ENCODE data around the gene RTP3.
A peak's percentile ranks its signal among the peaks of the same experiment; 100 is the strongest.

Gene RTP3

GRCh38 chr3:46469680-46470357 is 28.0 kb upstream of the RTP3 start:
- DNase-seq, result no peak

DNA sequence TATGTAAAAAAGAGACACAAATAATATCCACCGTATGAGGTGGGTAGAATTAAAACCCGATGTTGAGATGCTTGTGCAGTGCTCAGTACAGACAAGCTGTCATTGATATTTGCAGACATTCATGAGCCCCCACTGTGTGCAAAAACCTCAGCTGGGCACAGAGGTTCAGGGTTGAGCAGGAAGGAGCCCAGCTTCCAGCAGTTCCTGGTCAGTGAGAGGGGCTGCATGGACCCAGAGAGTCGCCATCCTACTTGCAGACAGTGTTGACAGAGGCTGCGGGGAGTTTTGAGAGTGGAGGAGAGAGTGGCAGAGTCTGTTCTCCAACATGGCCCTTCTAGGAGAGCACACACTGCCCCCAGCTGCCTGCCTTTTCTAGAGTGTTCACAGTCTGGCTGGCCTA is 26.9 kb upstream of the RTP3 start:
- DNase-seq, result no peak

GRCh38 chr3:46471371-46471914 is 26.3 kb upstream of the RTP3 start:
- no peak for DNase-seq

DNA sequence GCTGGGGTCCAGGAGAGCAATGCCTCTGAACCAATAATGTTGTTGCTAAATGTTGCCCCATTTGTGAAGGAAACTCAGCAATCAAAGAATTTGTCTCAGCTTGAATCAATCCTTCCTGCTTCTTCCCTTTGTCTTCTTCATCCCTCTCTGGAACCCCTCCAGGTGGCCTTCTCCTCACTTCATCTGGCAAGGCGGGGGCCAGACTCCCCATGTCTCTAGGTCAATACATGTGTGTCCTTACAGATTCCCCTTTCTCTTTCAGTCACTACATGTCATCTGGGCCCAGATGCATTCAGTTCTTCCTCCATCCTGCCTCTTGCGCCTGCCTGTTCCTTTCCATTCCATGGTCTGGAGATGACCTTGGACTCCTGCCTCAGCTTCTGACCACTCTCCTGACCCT is 25.0 kb upstream of the RTP3 start:
- DNase-seq, result no peak

DNA sequence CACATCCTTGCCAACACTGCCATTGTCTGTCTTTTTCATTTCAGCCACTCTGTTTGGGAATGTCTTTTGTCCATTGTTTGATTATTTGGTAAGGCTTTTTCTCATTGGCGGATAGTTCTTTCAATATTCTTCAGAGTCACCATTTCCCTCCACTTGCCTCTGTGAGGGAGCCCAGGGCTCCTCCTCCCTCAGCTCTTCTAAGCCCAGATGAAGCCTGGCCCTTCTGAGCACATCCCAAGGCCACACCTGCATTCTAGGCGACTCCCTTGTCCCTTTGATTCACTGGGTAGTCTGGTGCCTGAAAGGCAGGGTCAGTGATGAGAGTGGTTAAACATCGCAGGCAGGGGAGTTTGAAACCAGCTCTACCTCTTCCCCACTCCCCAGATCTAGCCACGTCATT is 20.6 kb upstream of the RTP3 start:
- DNase-seq, result no peak

- no peak for DNase-seq
These were observed 20.0 kb upstream of the RTP3 start for GRCh38 chr3:46477756-46478155.

- DNase-seq, result no peak
These were observed 19.4 kb upstream of the RTP3 start for GRCh38 chr3:46478341-46478740.

GRCh38 chr3:46479021-46479420 is 18.8 kb upstream of the RTP3 start:
- no peak for DNase-seq

- no peak for DNase-seq
These were observed 18.1 kb upstream of the RTP3 start for GRCh38 chr3:46479696-46480095.

GRCh38 chr3:46480491-46481195 is 17.1 kb upstream of the RTP3 start:
- DNase-seq, result no peak

- no peak for DNase-seq
These were observed 16.1 kb upstream of the RTP3 start for GRCh38 chr3:46481636-46482035.

DNA sequence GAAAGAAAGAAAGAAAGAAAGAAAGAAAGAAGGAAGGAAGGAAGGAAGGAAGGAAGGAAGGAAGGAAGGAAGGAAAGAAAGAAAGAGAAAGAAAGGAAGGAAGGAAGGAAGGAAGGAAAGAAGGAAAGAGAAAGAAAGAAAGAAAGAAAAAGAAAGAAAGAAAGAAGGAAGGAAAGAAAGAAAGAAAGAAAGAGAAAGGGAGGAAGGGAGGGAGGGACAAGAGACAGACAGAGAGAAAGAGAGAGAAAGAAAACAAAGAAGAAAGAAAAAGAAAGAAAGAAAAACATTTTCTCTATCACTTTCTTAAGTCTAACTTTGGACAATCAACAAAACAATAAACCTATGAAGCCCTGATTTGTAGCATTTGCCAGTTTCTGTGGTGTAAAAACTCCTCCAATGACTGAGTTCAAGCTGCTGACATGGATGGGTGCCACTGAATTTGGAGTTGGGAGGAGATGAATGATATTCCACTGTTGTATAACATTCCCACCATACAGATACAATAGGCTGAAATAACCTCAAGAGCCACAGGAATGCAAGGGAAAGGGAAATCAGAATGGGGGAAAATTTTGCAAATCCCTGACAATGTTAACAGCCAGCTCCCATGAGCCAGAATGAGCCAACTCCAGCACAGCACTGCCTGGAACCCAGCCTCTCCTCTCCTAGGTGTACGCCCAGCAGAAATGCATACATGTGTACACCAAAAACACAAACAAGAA is 15.0 kb upstream of the RTP3 start:
- no peak for DNase-seq

DNA sequence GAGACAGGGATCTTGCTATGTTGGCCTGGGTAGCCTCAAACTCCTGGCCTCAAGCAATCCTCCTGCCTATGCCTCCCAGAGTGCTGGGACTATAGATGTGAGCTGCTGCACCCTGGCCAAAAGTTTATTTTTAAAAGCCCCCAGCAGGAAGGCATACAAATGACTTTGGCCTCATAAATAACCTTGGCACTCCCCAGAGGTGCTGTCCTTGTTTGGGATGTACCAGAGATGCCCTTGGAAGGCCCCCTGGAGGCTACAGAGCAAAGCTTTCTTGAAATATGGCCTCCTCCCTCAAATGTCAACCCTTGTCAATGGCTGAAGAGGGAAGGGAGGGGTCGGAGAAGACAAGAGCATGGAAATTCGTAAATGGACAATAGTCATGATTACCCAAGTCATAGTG is 14.0 kb upstream of the RTP3 start:
- DNase-seq, result no peak

GRCh38 chr3:46484388-46484787 is 13.4 kb upstream of the RTP3 start:
- no peak for DNase-seq

GRCh38 chr3:46484911-46485778 is 12.6 kb upstream of the RTP3 start:
- DNase-seq, result no peak

- DNase-seq, result no peak
These were observed 12.0 kb upstream of the RTP3 start for GRCh38 chr3:46485779-46486175.

DNA sequence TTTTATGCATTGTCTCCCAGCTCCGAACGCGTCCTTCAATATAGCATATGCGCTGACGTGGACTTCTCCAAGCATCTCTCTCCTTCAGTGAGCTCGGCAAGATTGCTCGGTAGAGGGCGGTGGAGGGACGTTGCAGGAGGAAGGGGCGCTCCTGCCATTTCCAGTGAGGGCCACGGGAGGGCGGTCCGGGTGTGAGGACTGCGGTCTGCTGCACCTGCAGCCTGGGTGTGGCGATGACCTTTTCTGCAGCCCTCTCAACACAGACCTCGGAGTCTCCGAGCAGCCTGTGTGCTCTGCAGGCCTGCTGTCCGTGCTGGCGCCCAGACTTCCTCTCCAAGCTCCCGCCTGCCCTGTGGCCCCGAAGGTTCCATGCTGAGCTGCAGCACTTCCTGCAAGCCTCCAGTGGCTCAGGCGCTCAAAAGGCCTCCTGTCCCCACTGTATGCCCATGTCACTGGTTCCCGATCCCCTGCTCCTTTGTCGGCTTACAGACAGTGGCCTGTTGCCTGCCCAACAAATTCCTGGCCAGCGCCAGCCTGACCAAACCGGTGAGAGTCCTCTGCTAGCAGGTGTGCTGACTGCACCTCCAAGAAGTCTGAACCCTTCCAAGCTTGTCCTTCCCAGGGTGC is 8.9 kb upstream of the RTP3 start:
- peak; percentile 90 for DNase-seq

DNA sequence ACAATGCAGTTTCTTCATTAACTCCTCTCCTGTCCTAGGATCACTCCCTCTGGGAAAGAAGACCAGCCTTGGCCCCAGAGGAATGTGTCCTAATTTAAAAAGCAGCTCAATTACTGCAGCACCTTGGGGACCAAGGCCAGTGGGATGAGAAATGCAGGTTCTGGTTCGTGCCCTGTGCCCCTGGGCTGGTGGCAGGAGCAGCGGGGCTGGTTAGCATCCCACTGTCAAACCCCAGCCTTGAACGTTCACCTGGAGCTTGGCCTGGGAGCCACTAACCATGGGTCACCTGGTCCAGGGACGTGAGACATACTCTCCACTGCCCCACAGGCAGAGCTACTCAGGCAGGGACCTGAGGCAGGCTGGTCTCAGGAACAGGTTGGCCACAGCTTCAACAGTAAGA is 8.4 kb upstream of the RTP3 start:
- DNase-seq, result no peak

GRCh38 chr3:46489875-46490274 is 7.9 kb upstream of the RTP3 start:
- DNase-seq, result no peak

- DNase-seq, result no peak
These were observed 7.3 kb upstream of the RTP3 start for GRCh38 chr3:46490338-46491084.
